Neural progenitor cell (in vitro differentiated cells): ENCODE results near the gene CUBN.
"Not testable (repeated sequence)": the region's sequence is repeated elsewhere in the genome, so short reads cannot be mapped to it uniquely, and the experiment has no call there.

Source experiments
- CTCF ChIP-seq: fragments of 200-600 bp; sonication (generic); IDR thresholded peaks from 2 replicates; pipeline ENCODE4 v1.5.1; 2017; ENCODE audit warnings: antibody characterized with exemption, mild to moderate bottlenecking
- EZH2phosphoT487 ChIP-seq: fragments of 200-600 bp; sonication (generic); IDR thresholded peaks from 2 replicates; pipeline ENCODE4 v1.6.1; 2017; ENCODE audit warnings: antibody characterized with exemption

- TF ChIP-seq CTCF, EZH2phosphoT487: not testable (repeated sequence)
Observed at GRCh38 chr10:17114878-17115444, 14.7 kb downstream of the CUBN start.
